Measurements from ENCODE around the gene ADM5.
"Not testable (repeated sequence)": the region's sequence is repeated elsewhere in the genome, so short reads cannot be mapped to it uniquely, and the experiment has no call there.

ADM5 gene

DNA sequence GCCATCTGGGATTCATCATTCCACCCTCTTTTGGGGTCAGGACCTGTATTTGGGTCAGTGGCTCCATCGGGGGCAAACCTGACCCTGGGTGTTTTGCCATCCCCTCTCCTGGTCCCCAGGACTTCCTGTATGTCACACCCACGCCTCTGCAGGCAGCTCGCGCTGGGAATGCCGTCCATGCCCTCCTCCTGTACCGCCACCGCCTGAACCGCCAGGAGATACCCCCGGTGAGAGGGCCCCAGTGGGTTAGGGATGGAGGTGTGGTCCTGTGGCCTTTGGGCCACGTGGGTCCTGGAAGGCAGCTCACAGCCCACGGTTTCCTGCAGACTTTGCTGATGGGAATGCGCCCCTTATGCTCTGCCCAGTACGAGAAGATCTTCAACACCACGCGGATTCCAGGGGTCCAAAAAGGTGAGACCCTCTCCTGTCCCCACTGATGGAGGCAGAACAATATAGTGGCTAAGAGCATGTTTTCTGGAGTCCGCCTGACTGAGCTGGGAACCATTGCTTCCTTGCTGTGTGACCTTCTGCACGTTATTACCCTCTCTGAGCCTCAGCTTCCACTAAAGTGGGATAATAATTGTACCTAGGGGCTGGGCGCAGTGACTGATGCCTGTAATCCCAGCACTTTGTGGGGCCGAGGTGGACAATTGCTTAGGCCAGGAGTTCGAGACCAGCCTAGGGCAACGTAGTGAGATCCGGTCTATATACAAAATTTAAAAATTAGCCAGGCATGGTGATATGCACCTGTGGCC lies 15.7 kb downstream of the ADM5 start:
- FAIRE-seq, result no peak

DNA sequence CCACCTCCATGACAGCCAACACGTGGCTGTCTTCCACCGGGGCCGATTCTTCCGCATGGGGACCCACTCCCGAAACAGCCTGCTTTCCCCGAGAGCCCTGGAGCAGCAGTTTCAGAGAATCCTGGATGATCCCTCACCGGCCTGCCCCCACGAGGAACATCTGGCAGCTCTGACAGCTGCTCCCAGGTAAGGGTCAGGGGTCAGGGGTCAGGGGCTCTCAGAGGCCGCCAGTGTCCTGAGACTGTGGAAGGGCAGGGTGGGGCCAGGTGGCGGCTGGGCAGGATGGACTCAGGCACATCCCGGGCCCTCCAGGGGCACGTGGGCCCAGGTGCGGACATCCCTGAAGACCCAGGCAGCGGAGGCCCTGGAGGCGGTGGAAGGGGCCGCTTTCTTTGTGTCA lies 16.5 kb downstream of the ADM5 start:
- FAIRE-seq, result no peak

DNA sequence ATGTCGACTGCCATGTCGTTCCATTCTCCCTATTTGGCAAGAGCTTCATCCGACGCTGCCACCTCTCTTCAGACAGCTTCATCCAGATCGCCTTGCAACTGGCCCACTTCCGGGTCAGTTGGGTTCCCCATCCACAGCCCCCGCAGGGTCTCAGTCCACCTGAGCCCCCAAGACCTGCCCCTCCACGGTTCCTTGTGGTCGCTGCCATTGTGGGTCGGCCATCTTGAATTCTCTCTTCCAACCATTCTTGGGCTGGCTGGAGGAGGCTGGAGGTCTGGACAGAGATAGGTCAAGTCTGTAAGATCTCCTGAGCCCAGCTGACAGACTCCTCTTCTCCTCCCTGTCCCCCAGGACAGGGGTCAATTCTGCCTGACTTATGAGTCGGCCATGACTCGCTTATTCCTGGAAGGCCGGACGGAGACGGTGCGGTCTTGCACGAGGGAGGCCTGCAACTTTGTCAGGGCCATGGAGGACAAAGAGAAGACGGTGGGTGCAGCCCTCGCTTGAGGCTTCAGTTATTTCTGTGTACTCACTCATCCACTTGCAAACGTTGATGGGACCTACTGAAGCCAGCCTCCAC lies 21.1 kb downstream of the ADM5 start:
- FAIRE-seq, result no peak

DNA sequence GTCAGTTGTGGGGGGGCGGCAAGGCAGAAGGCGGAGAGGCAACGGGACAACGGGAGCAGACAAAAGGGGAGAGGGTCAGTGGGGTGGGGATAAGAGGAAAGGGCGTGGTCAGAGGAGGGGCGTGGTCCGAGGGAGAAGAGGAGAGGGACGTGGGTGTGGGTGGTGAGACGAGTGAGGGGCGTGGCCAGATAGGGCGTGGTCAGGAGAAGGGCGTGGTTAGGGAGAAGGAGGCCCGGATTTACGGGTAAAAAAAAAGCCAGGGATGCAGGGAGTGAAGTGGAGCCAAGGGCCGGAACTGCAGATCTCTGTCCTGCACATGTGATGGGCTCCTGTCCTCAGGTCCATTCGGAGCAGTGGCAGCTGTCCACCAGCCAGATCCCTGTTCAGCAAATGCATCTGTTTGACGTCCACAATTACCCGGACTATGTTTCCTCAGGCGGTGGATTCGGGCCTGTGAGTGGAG lies 23.0 kb downstream of the ADM5 start:
- no peak for FAIRE-seq

DNA sequence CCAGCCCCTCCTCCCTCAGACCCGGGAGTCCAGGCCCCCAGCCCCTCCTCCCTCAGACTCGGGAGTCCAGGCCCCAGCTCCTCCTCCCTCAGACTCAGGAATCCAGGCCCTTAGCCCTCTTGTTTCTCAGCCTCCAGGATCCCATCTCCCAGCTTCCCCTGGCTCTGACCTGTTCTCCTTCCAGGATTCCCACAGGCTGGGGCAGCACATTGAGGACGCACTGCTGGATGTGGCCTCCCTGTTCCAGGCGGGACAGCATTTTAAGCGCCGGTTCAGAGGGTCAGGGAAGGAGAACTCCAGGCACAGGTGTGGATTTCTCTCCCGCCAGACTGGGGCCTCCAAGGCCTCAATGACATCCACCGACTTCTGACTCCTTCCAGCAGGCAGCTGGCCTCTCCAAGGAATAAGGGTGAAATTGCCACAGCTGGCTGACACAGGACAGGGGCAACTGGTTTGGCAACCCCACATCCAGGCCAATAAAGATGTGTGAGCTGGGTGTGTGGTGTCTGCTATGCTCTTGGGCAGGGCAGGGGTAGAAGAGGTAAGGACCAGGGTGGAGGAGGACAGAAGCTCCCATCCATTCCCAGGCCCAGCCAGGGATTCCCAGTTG lies 23.9 kb downstream of the ADM5 start:
- no peak for FAIRE-seq

DNA sequence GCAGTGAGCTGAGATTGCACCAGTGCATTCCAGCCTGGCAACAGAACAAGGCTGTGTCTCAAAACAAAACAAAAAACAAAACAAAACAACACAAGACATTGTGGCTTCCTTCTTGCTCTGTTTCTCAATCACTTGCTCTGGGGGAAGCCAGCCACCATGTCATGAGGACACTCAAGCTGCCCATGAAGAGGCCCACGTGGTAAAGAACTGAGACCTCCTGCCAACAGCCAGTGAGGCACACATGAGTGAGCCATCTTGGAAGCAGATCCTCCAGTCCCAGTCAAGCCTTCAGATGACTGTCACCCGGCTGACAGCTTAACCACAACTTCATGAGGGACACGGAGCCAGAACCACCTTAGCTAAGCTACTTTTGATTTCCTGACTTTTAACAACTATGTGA lies 26.8 kb downstream of the ADM5 start:
- no peak for FAIRE-seq

DNA sequence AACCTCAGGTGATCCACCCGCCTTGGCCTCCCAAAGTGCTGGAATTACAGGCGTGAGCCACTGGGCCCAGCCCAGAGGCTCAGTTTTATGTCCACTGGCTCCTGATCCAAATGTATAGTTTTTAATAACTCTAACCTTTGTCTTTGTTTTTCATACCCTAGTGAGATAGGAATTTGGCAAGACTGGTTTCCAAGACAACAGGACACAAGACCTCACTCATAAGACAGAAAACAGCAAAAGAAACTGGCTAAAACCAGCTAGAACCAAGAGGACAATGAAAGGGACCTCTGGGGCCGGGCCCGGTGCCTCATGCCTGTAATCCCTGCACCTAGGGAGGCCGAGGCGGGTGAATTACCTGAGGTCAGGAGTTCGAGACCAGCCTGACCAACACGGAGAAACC lies 29.1 kb downstream of the ADM5 start:
- FAIRE-seq, result no peak

DNA sequence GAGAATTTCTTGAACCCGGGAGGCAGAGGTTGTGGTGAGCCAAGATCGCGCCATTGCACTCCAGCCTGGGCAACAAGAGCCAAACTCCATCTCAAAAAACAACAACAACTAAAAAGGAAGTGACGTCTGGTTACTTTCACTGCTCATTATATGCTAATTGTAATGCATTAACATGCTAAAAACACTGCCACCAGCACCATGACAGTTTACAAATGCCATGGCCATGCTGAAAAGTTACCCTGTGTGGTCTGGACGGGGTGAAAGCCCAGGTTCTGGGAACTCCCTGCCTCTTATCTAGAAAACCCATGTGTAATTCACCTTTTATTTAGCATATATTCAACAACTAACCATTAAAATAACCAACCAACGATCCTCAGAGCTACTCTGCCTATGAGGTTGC lies 29.6 kb downstream of the ADM5 start:
- no peak for FAIRE-seq

DNA sequence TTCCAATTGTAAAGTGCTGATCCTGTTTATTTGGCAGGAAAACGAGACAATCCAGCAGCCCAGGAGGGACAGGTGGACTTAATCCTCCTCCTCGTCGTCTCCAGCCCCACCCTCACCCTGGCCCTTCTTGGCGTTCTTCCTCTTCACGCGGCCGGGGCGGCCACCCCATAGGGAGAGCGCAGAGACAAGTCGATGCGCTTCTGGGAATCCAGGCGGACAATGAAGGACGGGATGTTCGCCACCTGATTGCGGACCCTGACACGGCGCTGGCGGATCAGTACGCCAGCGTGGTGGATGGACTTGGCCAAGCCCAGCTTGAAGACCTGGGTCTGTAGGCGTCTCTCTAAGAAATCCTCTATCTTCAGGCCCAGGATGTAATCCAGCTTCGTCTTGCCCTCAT lies 30.0 kb downstream of the ADM5 start:
- not testable (repeated sequence) for FAIRE-seq

DNA sequence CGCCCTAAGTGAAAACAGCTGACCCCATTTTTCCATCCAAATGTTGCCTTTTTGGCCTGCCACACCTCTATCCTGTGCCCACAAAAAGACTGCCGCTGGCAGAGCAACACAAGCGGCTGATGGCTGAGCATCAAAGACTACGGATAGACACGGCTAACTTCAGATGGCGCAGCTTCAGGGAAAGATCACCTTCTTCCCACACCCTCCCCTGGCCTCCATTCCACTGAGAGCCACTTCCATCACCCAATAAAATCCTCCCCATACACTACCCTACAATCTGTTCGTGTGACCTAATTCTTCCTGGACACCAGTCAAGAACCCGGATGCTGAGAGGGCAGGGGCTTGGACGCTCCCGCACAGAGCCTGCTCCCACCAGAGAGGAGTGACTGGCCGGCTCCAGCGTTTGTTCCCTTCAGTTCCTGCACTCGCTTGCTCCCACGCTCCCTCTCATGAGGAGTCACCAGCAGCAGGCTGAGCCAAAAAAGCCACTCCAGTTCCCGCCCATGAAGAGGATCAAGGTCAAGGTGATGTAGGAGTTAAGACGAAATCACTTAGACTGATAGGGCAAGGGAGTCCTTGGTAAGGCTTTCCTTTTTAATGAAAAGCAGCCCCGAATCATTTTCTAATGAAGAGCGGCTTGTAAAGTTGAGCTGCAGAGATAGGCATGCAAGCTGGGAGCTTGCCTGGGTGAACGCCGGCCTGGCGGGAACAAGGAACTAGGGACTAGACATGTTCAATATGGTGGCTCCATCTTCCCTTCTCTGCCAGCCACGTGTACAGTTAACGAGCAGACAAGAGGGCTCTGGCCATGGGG lies 38.0 kb downstream of the ADM5 start:
- FAIRE-seq, result no peak

DNA sequence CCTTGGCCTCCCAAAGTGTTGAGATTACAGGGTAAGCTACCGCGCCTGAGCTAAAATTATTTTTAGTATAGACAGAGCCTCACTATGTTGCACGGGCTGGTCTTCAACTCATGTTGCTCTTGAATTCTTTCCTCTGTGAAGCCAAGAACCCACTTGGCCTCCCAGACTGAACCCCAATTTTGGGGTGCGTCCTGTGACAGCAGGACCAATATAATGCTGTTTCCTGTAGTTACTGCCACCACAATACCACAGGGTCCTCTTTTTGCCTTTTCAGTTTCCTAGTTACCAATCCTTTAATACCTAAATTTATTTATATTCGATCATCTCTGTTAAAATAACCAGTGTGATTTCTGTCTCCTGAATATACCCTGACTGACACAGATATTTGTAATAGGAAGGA lies 40.8 kb downstream of the ADM5 start:
- FAIRE-seq, result no peak

DNA sequence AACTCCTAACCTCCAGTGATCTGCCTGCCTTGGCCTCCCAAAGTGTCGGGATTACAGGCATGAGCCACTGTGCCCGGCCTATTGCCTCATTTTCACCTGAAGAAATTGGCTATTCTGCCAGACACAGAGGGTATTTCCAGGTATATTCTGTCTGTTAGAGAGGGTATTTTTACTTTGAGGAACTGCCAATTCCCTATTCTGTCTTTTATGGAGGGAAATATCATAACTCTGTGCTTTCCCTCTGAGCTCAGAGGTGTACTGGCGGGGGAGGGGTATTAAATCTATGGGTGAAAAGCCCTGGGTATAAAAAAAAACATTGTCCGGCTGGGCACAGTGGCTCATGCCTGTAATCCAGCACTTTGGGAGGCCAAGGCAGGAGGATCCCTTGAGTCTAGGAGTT lies 48.9 kb downstream of the ADM5 start:
- no peak for FAIRE-seq

DNA sequence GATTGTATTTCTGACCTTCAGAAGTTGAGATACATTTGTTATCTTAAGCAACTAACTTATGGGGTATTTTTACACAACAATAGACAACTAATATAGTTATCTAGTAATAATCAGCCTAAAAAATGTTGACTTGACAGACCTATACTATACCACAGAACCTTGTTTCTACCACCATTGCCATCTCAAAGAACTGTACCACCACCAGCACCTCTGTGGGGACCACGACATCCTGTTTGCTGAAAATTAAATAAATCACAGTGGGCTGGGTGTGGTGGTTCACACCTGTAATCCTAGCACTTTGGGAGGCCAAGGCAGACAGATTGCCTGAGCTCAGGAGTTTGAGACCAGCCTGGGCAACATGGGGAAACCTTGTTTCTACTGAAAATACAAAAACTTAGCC lies 49.7 kb downstream of the ADM5 start:
- no peak for FAIRE-seq

DNA sequence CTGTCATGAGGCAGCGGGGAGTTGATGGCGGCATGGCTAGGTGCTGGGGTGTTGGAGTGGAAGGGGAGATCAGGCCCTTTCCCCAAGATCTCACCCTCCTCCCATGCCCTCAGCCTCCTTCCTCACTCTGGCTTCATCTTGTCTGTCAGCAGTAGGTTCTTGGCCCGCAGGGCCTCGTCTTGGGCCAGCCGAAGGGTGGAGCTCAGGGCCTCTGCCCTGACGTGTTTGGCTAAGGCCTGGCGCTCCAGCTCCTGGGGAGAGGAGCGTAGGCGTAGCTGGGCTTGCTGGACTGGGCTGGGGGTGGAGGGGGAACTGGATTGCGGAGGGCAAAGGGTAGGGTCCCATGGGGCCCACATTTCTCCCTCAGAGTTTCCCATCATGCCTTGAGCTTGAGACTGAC lies 50.5 kb downstream of the ADM5 start:
- FAIRE-seq, result no peak

All from endometrium (tissue), 2 donors.